GM19240 (cell line): Measurements from ENCODE around the gene PNKD.
A peak's percentile ranks its signal among the peaks of the same experiment; 100 is the strongest.

Experiments
- DNase-seq: peaks from one replicate; pipeline ENCODE4 v3.0.0; 2011; ENCODE audit warnings: low spot score; ENCODE audit not compliant: insufficient read length

PNKD gene

DNA sequence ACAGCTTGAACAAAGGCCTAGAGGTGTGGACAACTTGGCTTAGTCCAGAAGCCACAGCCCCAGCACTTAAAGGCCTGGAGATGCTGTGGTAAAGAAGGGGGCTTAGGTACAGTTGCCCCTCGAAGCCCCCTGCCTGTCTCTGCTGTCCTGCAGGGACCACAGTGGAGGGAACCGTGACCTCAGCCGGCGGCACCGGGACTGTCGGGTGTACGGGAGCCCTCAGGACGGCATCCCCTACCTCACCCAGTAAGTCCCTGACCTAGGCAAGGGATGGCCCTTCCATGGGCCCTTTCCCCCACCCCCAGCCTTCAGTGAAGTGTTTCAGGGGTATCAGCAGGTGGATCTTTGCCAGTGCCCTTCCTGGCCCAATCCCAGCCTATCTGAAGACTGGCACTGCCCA, 71.1 kb downstream of the PNKD start:
- no peak for DNase-seq

DNA sequence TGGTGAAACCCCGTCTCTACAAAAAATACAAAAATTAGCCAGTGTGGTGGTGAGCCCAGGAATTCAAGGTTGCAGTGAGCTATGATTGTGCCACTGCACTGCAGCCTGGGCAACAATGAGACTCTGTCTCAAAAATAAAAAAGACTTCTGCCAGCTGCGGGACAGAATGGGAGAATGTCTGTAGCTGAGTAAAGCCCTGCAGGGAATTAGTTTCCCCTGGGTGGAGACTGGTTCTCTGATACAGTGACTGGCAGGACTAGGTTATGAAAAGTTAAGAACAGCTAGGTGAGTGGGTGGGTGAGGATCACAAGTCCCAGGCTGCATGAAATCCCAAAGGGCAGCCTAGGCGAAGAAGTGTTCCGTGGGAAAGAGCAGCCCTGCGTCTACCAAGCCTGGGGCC, 72.5 kb downstream of the PNKD start:
- no peak for DNase-seq

DNA sequence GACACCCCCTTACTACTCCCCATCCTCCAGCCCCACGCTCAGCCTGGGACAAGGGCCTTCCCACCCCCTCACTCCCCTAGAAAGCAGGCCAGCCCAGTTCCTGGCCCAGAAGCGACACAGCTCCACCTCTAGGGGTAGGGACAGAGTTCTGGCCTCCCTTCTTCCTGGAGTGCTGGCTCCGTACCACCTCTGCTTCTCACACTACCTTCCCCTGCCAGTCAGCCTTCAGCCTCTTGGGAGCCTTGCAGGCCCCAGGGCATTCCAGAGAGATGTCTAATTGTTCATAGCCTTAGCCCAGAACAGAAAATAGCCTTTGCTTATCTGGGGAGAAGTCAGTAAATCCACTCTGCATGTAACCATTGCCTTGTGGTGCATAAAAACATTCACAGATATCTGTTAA, 73.3 kb downstream of the PNKD start:
- DNase-seq, result no peak

DNA sequence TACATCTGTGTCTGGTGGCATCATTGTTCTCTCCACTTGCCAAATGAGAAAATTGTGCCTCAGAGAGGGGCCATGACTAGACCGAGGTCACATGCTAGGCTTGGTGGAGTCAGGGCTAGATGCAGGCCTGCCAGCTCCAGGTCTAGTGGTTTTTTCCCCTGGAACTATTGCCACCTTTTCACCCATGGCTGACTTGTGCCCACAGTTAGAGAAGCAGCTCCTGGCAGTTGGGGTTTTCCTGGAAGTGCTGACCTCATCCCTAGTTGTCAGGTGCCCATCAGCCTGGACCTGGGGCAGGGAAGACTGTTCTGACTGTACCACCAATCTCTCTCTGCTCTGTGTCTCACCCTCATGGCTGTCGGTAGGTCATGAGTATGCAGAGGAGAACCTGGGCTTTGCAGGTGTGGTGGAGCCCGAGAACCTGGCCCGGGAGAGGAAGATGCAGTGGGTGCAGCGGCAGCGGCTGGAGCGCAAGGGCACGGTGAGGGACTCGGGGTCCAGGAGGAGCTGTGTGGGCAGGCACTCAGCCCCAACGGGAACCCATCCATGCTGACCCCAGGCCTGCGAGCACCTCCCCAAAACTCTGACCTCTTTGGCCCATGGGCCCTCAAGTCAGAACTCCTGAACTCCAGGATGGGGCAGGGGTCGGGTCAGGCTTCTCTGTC, 73.9 kb downstream of the PNKD start:
- DNase-seq, result no peak

DNA sequence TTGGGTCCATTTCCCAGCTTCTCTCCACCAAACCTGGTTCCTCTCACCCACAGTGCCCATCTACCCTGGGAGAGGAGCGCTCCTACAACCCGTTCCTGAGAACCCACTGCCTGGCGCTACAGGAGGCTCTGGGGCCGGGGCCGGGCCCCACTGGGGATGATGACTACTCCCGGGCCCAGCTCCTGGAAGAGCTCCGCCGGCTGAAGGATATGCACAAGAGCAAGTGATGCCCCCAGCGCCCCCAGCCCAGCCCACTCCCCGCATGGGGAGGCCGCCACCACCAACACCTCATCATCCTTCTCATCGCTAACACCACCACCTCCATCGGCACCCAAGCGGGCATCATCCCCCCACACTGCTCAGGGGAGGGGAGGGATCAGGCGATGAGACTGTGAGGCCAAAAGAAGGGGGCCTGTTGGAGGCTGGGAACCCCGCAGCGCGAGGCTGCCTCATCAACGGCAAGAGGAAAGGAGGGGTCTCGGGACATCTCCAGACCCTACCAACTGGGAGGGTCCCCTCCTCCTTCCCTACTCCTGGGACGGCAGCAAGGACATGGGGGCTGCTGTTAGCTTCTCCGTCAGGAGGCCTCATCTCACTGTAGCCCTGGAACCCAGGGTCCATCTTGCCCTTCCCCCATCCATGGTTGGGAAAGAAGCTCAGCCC, 74.6 kb downstream of the PNKD start:
- no peak for DNase-seq

DNA sequence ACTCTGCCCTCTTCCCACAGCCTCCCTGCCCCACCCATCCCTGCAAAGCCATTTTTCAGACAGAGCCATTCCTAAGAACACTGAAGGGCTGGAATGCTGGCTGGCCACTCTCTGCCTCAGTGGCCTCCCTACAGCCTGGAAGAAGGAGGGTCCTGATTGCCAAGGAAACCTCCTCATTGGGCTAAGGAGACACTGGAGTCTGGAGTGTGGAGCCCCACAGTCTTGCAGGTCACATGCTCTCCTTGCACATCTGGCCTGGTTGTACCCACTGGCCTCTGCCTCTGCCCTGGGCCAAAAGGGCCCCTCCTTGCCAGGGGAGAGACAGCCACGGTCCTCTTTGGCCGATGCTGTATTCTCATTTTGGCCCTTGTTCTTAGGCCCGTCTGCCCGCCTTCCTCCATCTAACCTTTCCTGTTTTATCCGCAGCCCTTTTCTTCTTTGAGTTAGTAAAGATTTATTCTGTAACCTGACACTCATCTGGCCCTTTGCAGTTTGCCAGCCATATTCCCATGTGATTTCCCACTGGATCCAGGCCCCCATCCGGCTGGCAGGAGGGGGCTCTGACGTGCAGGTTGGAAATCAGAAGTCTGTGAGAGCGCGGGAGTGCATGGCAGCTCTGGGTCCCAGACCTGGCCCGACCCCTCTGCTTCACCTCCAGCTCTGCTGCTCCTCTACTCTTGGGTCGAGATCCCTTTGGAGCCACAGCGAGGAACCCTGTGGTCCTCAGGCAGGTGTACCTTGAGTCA, 75.3 kb downstream of the PNKD start:
- DNase-seq, result no peak

DNA sequence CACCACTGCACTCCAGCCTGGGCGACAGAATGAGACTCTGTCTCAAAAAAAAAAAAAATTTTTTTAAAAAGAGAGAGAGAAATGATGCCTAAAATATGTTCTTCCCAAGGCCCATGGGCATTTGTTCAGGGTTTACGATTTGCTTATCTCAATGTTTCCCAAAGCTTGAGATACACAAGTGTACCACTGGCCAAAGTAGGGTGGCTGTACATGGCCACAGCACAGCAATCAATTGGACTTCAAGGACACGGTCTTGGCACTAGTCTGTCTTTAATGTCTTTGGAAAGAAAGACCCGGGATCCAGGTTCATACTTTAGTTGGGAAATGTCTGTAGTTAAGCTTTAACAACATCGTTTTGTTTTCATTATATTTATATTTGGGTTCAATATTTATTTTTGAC, 76.9 kb downstream of the PNKD start:
- DNase-seq, result no peak

DNA sequence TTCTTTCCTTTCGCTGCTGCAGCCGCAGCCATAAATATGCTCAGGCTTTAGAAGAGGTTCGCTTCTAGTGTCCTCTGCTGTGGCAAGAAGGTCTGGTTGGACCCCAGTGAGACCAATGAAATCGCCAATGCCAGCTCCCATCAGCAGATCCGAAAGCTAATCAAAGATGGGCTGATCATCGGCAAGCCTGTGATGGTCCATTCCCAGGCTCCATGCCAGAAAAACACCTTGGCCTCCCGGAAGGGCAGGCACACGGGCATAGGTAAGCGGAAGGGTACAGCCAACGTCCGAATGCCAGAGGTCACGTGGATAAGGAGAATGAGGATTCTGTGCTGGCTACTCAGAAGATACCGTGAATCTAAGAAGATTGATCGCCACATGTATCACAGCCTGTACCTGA, 83.7 kb downstream of the PNKD start:
- DNase-seq, result no peak

DNA sequence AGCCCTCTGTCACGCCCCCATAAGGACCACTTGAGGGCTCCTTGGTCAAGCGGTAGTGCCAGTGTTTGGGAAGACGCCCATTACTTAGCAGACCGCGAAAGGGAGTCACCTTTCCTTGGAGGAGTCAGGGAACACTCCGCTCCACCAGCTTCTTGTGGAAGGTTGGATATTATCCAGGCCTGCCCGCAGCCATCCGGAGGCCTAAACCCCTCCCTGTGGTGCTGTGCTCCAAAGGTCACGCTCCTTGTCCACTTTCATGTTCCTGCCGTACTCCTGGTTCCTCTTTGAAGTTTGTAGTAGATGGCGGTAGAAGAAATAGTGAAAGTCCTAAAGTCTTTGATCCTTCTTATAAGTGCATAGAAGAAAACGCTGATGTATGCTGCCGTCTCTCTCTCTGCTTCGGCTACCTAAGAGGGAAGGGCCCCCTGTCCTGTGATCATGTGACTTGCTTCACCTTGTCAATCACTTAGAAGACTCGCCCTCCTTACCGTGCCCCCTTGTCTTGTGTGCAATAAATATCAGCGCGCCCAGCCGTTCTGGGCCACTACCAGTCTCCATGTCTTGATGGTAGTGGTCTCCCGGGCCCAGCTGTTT, 84.6 kb downstream of the PNKD start:
- no peak for DNase-seq

DNA sequence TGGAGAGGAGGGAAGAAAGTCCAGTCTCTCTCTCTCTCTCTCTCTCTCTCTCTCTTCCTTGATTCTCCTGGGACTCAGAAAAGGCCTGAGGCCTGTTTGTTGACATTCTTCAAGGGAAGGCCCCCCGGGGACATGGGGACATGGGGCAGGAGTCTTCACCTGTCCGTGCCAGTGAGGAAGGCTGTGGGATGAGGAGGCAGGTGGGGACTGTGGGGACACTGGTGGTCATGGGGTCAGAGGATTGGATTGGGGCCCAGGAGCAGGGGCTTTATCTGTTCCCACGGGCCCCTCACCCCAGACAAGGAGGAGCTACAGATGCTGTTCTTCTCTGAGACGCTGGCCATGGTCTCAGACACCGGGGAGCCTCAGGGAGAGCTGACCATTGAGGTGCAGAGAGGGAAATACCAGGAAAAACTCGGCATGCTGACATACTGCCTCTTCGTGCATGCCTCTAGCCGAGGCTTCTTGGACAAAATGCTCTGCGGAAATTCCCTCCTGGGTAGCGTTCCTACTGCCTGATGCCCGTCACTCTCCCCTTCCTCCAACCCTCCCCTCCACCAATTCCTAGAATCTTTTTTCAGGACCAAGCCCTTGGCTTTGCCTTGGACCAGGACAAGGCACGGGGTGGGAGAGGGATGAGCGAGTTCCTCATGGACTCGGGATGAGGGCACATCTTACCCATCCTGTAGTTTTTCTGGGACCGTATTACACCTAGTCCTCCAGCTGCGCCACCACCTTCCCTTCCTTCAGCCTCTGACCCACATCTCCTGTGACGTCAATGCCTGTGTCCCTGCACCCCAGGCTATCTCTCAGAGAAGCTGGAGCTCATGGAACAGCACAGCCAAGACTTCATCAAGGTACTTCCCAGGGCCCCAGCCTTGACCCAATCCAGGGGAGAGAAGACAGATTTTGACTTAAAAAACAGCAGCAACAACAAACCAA, 87.2 kb downstream of the PNKD start:
- no peak for DNase-seq

DNA sequence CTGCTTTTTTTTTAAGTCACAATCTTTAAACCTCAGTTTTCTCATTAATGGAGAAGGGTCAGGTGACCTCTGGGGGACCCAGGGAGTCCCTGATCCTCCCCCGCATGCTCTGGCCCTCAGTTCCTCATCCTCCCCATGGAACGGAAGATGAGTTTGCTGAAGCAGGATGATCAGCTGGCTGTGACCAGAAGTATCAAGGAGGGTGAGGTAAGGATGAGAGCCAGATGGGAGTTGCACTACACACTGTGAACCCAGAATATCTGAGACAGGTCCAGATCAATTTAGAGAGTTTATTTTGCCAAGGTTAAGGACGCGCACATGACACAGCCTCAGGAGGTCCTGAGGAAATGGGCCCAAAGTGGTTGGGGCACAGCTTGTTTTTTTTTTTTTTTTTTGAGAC, 90.1 kb downstream of the PNKD start:
- no peak for DNase-seq

DNA sequence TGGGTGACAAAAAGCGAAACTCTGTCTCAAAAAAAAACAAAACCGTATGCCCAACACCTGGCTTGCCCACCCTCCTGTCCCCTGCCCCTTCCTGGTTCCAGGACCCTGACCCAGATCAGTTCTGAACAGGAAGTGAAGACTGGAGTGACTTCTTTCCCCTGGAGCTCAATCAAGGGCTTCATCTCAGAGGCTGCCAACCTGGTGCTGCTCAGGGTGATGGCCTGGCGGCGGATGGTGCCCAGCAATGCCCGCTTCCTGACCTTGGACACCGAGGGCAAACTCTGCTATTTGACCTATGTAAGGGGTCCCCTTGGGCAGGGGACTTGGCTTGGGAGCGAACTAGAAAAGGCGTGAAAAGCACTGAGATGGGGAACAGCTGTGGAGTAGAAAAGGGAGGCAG, 92.3 kb downstream of the PNKD start:
- DNase-seq, result no peak

DNA sequence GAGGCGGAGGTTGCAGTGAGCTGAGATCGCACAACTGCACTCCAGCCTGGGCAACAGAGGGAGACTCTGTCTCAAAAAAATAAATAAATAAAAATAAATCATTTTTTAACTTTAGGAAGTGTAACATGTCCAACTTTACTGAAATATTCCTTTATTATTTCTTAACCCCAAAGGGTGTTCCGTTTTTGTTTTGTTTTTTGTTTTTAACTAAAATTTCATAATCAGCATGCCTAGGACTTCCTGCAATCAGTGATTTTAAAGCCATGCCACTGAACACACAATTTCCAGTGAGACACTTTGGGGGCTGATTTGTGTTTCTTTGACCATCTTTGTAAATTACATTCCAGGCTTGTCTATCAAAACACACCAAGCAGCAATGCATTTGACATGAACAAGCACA, 93.4 kb downstream of the PNKD start:
- no peak for DNase-seq

DNA sequence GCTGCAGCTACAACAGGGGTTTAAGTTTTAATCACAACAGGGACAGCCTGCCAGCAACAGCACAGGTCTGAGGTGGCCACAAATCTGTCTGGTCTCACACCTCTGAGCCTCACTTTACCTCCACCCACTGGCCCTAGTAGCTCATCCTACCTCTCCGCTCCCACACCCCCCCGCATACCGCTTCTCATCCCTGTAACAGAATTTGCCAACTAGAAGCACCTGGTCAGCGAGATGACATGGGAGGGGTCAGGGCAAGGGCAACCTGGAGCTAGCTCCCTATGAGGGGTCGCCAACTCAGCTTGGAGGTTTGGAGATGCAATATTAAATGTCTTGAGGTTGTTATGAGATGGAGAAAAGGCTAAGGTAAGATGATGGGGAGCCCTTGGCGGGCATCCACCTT, 93.9 kb downstream of the PNKD start:
- no peak for DNase-seq

DNA sequence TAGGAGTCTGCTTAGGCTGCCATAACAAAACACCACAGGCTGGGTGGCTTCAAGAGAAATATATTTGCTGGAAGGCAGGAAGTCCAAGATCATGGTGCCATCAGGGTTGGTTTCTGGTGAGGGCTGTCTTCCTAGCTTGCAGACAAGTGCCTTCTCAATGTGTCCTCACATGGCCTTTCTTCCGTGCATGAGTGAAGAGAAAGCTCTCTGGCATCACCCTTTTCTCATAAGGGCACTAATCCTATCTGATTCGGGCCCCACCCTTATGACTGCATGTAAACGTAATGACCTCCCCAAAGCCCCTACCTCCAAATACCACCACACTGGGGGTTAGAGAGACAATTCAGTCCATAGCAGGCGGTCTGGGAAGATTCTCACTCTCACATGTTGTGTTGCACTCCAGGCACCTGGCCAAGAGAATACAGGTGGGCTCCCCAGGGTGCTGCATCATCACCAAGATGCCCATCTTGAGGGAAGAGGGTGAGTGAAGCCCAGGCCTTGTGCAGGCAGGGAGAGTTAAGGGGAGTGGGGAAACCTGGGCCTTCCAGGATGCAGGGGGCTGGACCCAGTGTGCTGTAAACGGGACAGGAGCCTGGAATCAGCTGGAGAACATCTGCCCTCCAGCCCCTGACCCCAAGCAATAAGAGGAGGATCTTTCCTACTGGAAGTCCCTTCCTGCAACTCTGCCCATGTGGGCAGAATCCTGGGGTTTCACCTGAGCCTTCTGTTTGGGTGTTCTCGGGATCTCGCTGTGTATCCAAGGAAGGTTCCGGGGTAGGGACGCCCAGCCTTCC, 96.5 kb downstream of the PNKD start:
- DNase-seq, result no peak

DNA sequence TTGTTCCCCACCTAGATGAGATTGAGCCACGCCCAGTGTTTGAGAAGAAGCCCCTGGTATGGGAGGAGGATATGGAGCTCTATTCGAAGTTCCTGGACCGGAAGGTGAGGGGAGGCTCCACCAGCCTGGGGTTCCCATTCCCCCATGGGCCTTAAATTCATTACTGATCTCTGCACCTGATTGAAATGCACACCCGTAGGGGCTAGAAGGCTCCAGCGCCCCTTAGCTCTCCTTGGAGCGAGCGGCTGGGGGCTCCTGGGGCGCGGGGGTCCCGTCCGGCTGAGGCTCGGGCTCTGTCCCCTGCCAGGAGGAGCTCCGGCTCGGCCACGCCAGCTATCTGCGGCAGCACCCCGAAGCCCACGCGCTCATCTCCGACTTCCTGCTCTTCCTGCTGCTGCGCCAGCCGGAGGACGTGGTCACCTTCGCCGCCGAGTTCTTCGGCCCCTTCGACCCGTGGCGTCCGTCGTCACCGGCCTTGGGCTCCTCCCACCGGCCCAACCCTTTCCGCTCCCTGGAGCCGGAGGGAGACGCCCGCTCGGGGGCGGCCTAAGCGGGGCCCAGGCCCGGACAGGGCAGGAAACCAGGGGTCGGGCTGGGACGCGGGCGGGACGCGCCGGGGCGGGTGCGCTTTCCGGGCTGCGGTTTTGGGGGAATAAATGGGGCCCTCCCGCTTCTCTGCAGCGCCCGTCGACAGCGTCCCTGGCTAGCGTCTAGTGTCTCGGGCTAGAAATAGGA, 97.3 kb downstream of the PNKD start:
- peak; percentile 87 for DNase-seq

DNA sequence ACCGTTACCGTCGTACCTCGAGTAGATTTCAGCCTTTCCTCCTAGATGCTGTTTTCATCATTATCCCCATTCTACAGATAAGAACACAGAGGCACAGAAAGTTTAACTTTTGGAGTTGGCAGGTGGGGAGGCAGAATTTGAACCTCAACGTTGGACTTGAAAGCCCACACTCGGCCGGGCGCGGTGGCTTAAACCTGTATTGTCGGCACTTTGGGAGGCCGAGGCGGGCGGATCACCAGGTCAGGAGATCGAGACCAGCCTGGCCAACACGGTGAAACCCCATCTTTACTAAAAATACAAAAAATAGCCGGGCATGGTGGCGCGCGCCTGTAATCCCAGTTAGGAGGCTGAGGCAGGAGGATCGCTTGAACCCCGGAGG, 97.8 kb downstream of the PNKD start:
- DNase-seq, result no peak

DNA sequence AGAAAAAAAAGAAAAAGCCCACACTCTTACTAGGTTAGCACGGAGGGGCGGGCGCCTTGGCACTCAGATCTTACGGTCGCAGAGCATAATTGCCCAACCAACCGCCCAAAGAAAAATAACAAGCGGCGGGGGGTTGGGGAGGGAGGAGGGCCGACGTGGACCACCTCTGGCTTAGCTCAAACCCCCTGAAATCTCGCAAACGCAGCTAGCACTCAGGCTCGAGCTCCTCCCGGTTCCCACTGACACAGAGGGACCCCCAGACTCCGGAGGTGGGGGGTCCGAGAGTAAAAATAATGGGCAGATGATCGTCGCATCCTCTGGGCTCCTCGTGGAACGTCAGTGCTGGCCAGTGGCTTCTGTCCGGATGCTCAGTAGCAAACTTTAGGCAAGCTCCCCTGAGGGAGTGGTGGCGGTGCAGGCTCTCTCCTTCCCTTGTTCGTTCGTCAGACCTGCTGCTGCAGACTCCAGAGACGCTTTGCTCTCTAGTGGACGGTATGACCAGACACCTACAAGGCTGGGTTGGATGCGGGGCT, 98.4 kb downstream of the PNKD start:
- DNase-seq, result no peak

DNA sequence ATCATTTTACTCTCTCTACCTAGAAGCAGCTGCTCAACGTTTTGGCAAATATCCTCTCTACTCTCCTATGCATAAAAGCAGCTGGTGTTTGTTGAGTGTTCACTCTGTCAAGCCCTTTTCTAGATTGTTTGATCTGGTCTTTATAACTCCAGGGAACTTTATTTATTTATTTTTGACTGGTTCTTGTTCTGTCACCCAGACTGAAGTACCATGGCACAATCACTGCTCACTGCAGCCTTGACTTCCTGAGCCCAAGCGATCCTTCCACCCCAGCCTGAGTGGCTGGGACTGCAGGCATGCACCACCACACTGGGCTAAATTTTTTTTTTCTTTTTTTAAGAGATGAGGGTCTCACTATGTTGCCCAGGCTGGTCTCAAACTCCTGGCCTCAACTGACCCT, 99.0 kb downstream of the PNKD start:
- no peak for DNase-seq
